IPS DF 4.7 (cell line): Measurements from ENCODE around the gene ARID1B.

ENCODE experiments used
- DNase-seq: peaks from one replicate; pipeline ENCODE4 v3.0.0-alpha.2; 2013; ENCODE audit warnings: low spot score; ENCODE audit errors: extremely low read depth

Gene ARID1B

GRCh38 chr6:156984178-156984738 is 207.1 kb downstream of the ARID1B start:
- no peak for DNase-seq

- no peak for DNase-seq
These were observed 208.1 kb downstream of the ARID1B start for GRCh38 chr6:156985309-156985708.

GRCh38 chr6:156988276-156989158 is 211.3 kb downstream of the ARID1B start:
- DNase-seq, result no peak

- DNase-seq, result no peak
These were observed 212.1 kb downstream of the ARID1B start for GRCh38 chr6:156989159-156989806.

GRCh38 chr6:156992020-156992804 is 215.0 kb downstream of the ARID1B start:
- no peak for DNase-seq

GRCh38 chr6:156993713-156994112 is 216.5 kb downstream of the ARID1B start:
- no peak for DNase-seq

- no peak for DNase-seq
These were observed 217.3 kb downstream of the ARID1B start for GRCh38 chr6:156994215-156995076.

- DNase-seq, result no peak
These were observed 218.3 kb downstream of the ARID1B start for GRCh38 chr6:156995502-156995901.

- no peak for DNase-seq
These were observed 219.1 kb downstream of the ARID1B start for GRCh38 chr6:156996265-156996664.

- no peak for DNase-seq
These were observed 221.7 kb downstream of the ARID1B start for GRCh38 chr6:156998794-156999330.

- DNase-seq, result no peak
These were observed 222.6 kb downstream of the ARID1B start for GRCh38 chr6:156999762-157000161.

GRCh38 chr6:157001716-157002115 is 224.5 kb downstream of the ARID1B start:
- DNase-seq, result no peak

GRCh38 chr6:157002774-157003173 is 225.6 kb downstream of the ARID1B start:
- no peak for DNase-seq

GRCh38 chr6:157005940-157006339 is 228.8 kb downstream of the ARID1B start:
- DNase-seq, result no peak

- DNase-seq, result no peak
These were observed 231.4 kb downstream of the ARID1B start for GRCh38 chr6:157008568-157008967.

- no peak for DNase-seq
These were observed 235.2 kb downstream of the ARID1B start for GRCh38 chr6:157012355-157012754.

- no peak for DNase-seq
These were observed 236.6 kb downstream of the ARID1B start for GRCh38 chr6:157013649-157014304.

- no peak for DNase-seq
These were observed 237.7 kb downstream of the ARID1B start for GRCh38 chr6:157014871-157015270.

- no peak for DNase-seq
These were observed 239.8 kb downstream of the ARID1B start for GRCh38 chr6:157017022-157017421.

- no peak for DNase-seq
These were observed 240.7 kb downstream of the ARID1B start for GRCh38 chr6:157017861-157018260.
